Measurements from ENCODE around the gene UCMA.

UCMA gene

GRCh38 chr10:13184730-13185514 is 49.3 kb downstream of the UCMA start:
- no peak for DNase-seq

GRCh38 chr10:13184276-13184675 is 49.9 kb downstream of the UCMA start:
- DNase-seq, result no peak

- no peak for DNase-seq
Measured at GRCh38 chr10:13183625-13184024, 50.5 kb downstream of the UCMA start.

GRCh38 chr10:13182424-13182823 is 51.8 kb downstream of the UCMA start:
- no peak for DNase-seq

GRCh38 chr10:13180788-13181187 is 53.4 kb downstream of the UCMA start:
- no peak for DNase-seq

GRCh38 chr10:13173616-13174015 is 60.6 kb downstream of the UCMA start:
- no peak for DNase-seq

Measured in activated CD4-positive, alpha-beta T cell treated with anti-CD3 and anti-CD28 coated beads for 4 hours (primary cell).